HepG2 (cell line): Measurements from ENCODE around the gene ENGASE. TPM values are rescaled to one million over a fixed set of nuclear protein-coding genes. Genes with fewer than 3 reads are reported as not detected.
A peak's percentile ranks its signal among the peaks of the same experiment; 100 is the strongest.

ENCODE experiments used
- ATAC-seq: fragments of 200-7000 bp; cut with Tn5 transposase; 3 replicates; pipeline ENCODE4 v1.9.1; 2020; ENCODE audit warnings: mild to moderate bottlenecking, moderate library complexity
- BruUV-seq: library from RNA; stranded (reverse); fragments of 400-500 nt; replicated peaks from 2 replicates; lab custom pipeline; 2021; lab: Mats Ljungman, UMichigan
- CTCF ChIA-PET: fragments of 300-600 bp; formaldehyde crosslinking; extraction: SDS; loops from one replicate; lab custom pipeline; 2021; ENCODE audit warnings: low total read pairs, inconsistent platforms, low intra/inter-chr PET ratio; lab: Yijun Ruan, JAX
- POLR2A ChIA-PET: fragments of 350-600 bp; sonication (Branson Sonifier 250); formaldehyde crosslinking; loops from one replicate; lab custom pipeline; 2020; ENCODE audit warnings: antibody characterized with exemption, inconsistent platforms; lab: Yijun Ruan, JAX
- DNase-seq: peaks from one replicate; pipeline ENCODE4 v3.0.0-alpha.2; 2015; ENCODE audit warnings: low spot score
- FAIRE-seq: peaks from 3 replicates; lab custom pipeline; 2011; peaks lifted over from hg19 to GRCh38; lab: Jason Lieb, UNC
- H2AFZ ChIP-seq: one replicate; pipeline ENCODE4 v1.6.1; 2011; ENCODE audit warnings: low read length, inconsistent platforms
- H3K27ac ChIP-seq: fragments of 300-600 bp; 3 replicates; pipeline ENCODE4 v1.8.0; 2011; ENCODE audit warnings: mixed run types, mild to moderate bottlenecking, mixed read lengths, low read length, inconsistent platforms; ENCODE audit not compliant: insufficient read depth; ENCODE audit errors: extremely low read length
- H3K27me3 ChIP-seq, 2 experiments: fragments of 200-600 bp in 1 of 2; 2 replicates in 1 of 2; 3 replicates in 1 of 2; pipeline versions ENCODE4 v1.6.0 to v1.8.0; 2011; ENCODE audit warnings: low read length in 2 of 2, mild to moderate bottlenecking in 2 of 2, moderate library complexity in 2 of 2, inconsistent platforms in 1 of 2; ENCODE audit not compliant: insufficient read depth in 2 of 2, control insufficient read depth in 1 of 2
- H3K36me3 ChIP-seq, 2 experiments: fragments of 200-600 bp in 1 of 2; replicated peaks in 1 of 2; 2 replicates in 1 of 2; 3 replicates in 1 of 2; pipeline versions ENCODE4 v1.5.1 to v1.8.0; 2011; ENCODE audit warnings: low read length in 2 of 2, inconsistent platforms in 1 of 2; ENCODE audit not compliant: insufficient read depth in 2 of 2, control insufficient read depth in 1 of 2
- H3K4me1 ChIP-seq: 2 replicates; pipeline ENCODE4 v1.5.1; 2012; ENCODE audit warnings: low read length, inconsistent platforms; ENCODE audit not compliant: insufficient read depth
- H3K4me2 ChIP-seq: 2 replicates; pipeline ENCODE4 v1.6.0; 2011; ENCODE audit warnings: low read depth, low read length, inconsistent platforms
- H3K4me3 ChIP-seq, 3 experiments: fragments of 200-600 bp in 1 of 3; sonication (generic), shearing (Covaris generic) in 1 of 3; replicated peaks in 1 of 3; 2 replicates each; pipeline ENCODE4 v1.5.1; 2011 to 2016; ENCODE audit warnings: low read length in 3 of 3, inconsistent platforms in 2 of 3, low read depth in 2 of 3, mild to moderate bottlenecking in 2 of 3, control low read depth in 1 of 3, mixed read lengths in 1 of 3; ENCODE audit not compliant: insufficient read depth in 1 of 3
- H3K79me2 ChIP-seq: one replicate; pipeline ENCODE4 v1.6.1; 2011; ENCODE audit warnings: low read length, inconsistent platforms; ENCODE audit not compliant: insufficient read depth
- H3K9ac ChIP-seq: 2 replicates; pipeline ENCODE4 v1.6.0; 2011; ENCODE audit warnings: mild to moderate bottlenecking, low read depth, low read length, inconsistent platforms; ENCODE audit not compliant: insufficient read depth
- H3K9me3 ChIP-seq: 2 replicates; pipeline ENCODE4 v1.5.1; 2012; ENCODE audit warnings: mild to moderate bottlenecking, low read length
- H4K20me1 ChIP-seq: 2 replicates; pipeline ENCODE4 v1.6.0; 2011; ENCODE audit warnings: inconsistent platforms, mild to moderate bottlenecking, low read length, moderate library complexity; ENCODE audit not compliant: insufficient read depth
- AHR ChIP-seq: IDR thresholded peaks from 2 replicates; pipeline ENCODE4 v1.6.1; 2018; ENCODE audit warnings: missing genetic modification reagents, missing compliant biosample characterization
- NONO ChIP-seq, 2 experiments: fragments of 450-650 bp in 1 of 2; sonication (generic) in 1 of 2; formaldehyde crosslinking in 1 of 2; IDR thresholded peaks in 1 of 2; conservative IDR thresholded peaks in 1 of 2; 2 replicates each; pipeline versions ENCODE4 v1.6.1 to v1.8.0; 2017 to 2022; ENCODE audit warnings: mild to moderate bottlenecking in 1 of 2, missing genetic modification reagents in 1 of 2, moderate library complexity in 1 of 2
- RERE ChIP-seq: IDR thresholded peaks from 2 replicates; pipeline ENCODE4 v1.6.1; 2016; ENCODE audit warnings: low read depth, missing genetic modification reagents, missing compliant biosample characterization
- XBP1 ChIP-seq: sonication (generic); formaldehyde crosslinking; IDR thresholded peaks from 2 replicates; pipeline ENCODE4 v1.5.0; 2020; ENCODE audit warnings: missing genetic modification reagents
- ZBTB3 ChIP-seq: sonication (generic); formaldehyde crosslinking; IDR thresholded peaks from 2 replicates; pipeline ENCODE4 v1.4.0; 2020; ENCODE audit warnings: low read depth, mild to moderate bottlenecking, moderate library complexity, missing genetic modification reagents, borderline replicate concordance
- ZFP37 ChIP-seq: sonication (generic); formaldehyde crosslinking; IDR thresholded peaks from 2 replicates; pipeline ENCODE4 v1.4.0; 2020; ENCODE audit warnings: missing genetic modification reagents, borderline replicate concordance
- ZNF441 ChIP-seq: sonication (generic); formaldehyde crosslinking; IDR thresholded peaks from 2 replicates; pipeline ENCODE4 v1.7.0; 2021; ENCODE audit warnings: missing genetic modification reagents, borderline replicate concordance
- ZNF710 ChIP-seq: sonication (generic); formaldehyde crosslinking; IDR thresholded peaks from 2 replicates; pipeline ENCODE4 v1.5.0; 2020; ENCODE audit warnings: mild to moderate bottlenecking, missing genetic modification reagents, borderline replicate concordance
- ZSCAN25 ChIP-seq: sonication (generic); formaldehyde crosslinking; IDR thresholded peaks from 2 replicates; pipeline ENCODE4 v1.8.0; 2022; ENCODE audit warnings: mild to moderate bottlenecking, missing genetic modification reagents
- ZSCAN29 ChIP-seq: sonication (generic); formaldehyde crosslinking; conservative IDR thresholded peaks from 2 replicates; pipeline ENCODE4 v1.4.0; 2020; ENCODE audit warnings: mild to moderate bottlenecking, missing genetic modification reagents
- WGBS: methylation state at CpG from one replicate; pipeline ENCODE4 v1.1.6; 2017; ENCODE audit warnings: low lambda C conversion rate; 5-methylcytosine and 5-hydroxymethylcytosine counted together
- in situ Hi-C: cut with HindIII; loops from 2 replicates; pipeline ENCODE4 v1.10.0; 2017; ENCODE audit warnings: low pct_unique_long_range_greater_than_20kb; ENCODE audit not compliant: extremely low pct_ligation_motif_present
- intact Hi-C: fragments of 100-400 bp; cut with micrococcal nuclease; formaldehyde crosslinking; loops from one replicate; pipeline ENCODE4 v1.10.0; 2022; ENCODE audit not compliant: unreplicated experiment
- polyA plus RNA-seq, 8 experiments: library from polyadenylated mRNA; depleted of rRNA in 3 of 8; stranded (reverse) in 7 of 8; unstranded in 1 of 8; fragments of >200 nt; fragmentation: Illumina TruSeq in 4 of 8; extraction: Trizol in 4 of 8; gene quantifications; 2 replicates each; pipeline versions ENCODE4 v1.2.1 to v1.2.3, GENCODE V29; 2011 to 2016; ENCODE audit warnings: low read depth in 4 of 8, missing spikeins in 1 of 8, mixed read lengths in 1 of 8; ENCODE audit not compliant: insufficient read depth in 1 of 8
- total RNA-seq, 5 experiments: library from RNA; depleted of rRNA; stranded (reverse); fragments of >200 nt; fragmentation: Illumina TruSeq; extraction: Trizol; gene quantifications; 2 replicates each; pipeline ENCODE4 v1.2.3, GENCODE V29; 2016; ENCODE audit warnings: low read depth in 1 of 5

The ENGASE gene
- total and polyA plus RNA-seq, 2 of the 13 experiments (the other 11 are each of a cell fraction or from before 2014, with no cell fraction given): 10.6 to 18.1 TPM

GRCh38 chr17:79031996-79032875, 42.4 kb upstream of the ENGASE start (continued):
- TF ChIP-seq RERE (CRISPR knock-in tag): no peak
- TF ChIP-seq ZSCAN25: no peak
- no peak for TF ChIP-seq ZSCAN29
- no peak for TF ChIP-seq ZBTB3

- Histone ChIP-seq H3K27me3 (peaks cover 10 to 47% of the 10 kb centered on the region in 2 experiments; a peak in 4 of 5 replicates), H3K79me2 (no peaks in the 10 kb centered on the region), H2AFZ (no peak overlapping the region), H3K9ac (no peak overlapping the region), H3K4me3 (no peak overlapping the region), H3K4me1 (peaks cover 45% of the 10 kb centered on the region), H4K20me1 (no peaks in the 10 kb centered on the region), H3K9me3 (no peaks in the 10 kb centered on the region), H3K27ac (no peak overlapping the region), H3K36me3 (no peaks in the 10 kb centered on the region), H3K4me2 (peak overlapping the region; percentile 28; the same call in 1 of the 2 replicates)
- intact Hi-C loops (no loop called here), in situ Hi-C loops (no loop called here)
- FAIRE-seq: no peak
- 45% methylated on average over 8 of the region's 9 CpGs for WGBS
- ChIA-PET CTCF (no interaction called here), POLR2A (interaction anchor here (1.0 to 1.4 kb wide), 3 partner anchors 8 to 42 kb away, joined by 3 to 5 read pairs (median 4); partner anchors contain the start of genes CANT1 and ENGASE)
- no TSS peak for BruUV-seq
- ATAC-seq: no peak
- no peak for DNase-seq
- TF ChIP-seq ZNF710 (CRISPR knock-in tag) (no peak), ZFP37 (CRISPR knock-in tag) (no peak), XBP1 (CRISPR knock-in tag) (no peak), AHR (CRISPR knock-in tag) (no peak), NONO (IDR thresholded peaks at IDR 0.05) (no peak), NONO (CRISPR knock-in tag; conservative IDR thresholded peaks at IDR 0.05) (no peak), ZNF441 (CRISPR knock-in tag) (no peak)
Measured at GRCh38 chr17:79033046-79033616, 41.5 kb upstream of the ENGASE start.
